Thyroid gland (tissue), 4 donors: Measurements from ENCODE around the gene PSMD6.

Experiments used
- POLR2A ChIP-seq, 2 donors: fragments of 450-650 bp; IDR thresholded peaks; one replicate each; pipeline ENCODE4 v1.6.1; 2017; ENCODE audit warnings: antibody characterized with exemption in 2 of 2, mild to moderate bottlenecking in 2 of 2, moderate library complexity in 1 of 2
- TF ChIP-seq, protein P1 (sequence below), 6 experiments: fragments of 200-600 bp in 3 of 6; fragments of 450-650 bp in 3 of 6; sonication (generic) in 3 of 6; IDR thresholded peaks; one replicate each; pipeline ENCODE4 v1.5.1; 2016 to 2019; ENCODE audit warnings: antibody characterized with exemption in 6 of 6, mild to moderate bottlenecking in 2 of 6, inconsistent platforms in 1 of 6, moderate library complexity in 1 of 6

DNA sequence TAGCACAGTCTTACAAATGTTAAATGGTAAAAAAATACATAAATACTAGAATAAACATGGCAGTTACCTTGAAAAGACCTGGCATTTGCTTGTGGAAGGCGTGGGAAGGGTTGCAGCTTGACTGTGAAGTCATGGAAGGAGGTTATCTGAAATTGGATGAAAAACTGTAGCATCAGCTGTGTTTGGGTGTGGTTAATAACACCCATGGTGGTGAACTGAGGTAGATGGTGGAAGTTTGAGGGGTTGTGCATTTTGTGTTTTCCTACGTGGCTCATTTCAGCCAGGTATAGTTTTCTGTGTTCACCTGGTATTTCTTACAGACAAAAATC lies 46.5 kb downstream of the PSMD6 start:
- TF ChIP-seq, protein P1, sequence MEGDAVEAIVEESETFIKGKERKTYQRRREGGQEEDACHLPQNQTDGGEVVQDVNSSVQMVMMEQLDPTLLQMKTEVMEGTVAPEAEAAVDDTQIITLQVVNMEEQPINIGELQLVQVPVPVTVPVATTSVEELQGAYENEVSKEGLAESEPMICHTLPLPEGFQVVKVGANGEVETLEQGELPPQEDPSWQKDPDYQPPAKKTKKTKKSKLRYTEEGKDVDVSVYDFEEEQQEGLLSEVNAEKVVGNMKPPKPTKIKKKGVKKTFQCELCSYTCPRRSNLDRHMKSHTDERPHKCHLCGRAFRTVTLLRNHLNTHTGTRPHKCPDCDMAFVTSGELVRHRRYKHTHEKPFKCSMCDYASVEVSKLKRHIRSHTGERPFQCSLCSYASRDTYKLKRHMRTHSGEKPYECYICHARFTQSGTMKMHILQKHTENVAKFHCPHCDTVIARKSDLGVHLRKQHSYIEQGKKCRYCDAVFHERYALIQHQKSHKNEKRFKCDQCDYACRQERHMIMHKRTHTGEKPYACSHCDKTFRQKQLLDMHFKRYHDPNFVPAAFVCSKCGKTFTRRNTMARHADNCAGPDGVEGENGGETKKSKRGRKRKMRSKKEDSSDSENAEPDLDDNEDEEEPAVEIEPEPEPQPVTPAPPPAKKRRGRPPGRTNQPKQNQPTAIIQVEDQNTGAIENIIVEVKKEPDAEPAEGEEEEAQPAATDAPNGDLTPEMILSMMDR (IDR thresholded peaks at IDR 0.05): no peak
- TF ChIP-seq POLR2A (IDR thresholded peaks at IDR 0.05): no peak
